Prostate gland (tissue), 2 donors: Measurements from ENCODE around the gene TRIM68.
A peak's percentile ranks its signal among the peaks of the same experiment; 100 is the strongest.

Source experiments
- POLR2A ChIP-seq: fragments of 450-650 bp; IDR thresholded peaks from one replicate; pipeline ENCODE4 v1.6.1; 2016; ENCODE audit warnings: antibody characterized with exemption, mild to moderate bottlenecking
- POLR2AphosphoS5 ChIP-seq: sonication (generic); formaldehyde crosslinking; IDR thresholded peaks from one replicate; pipeline ENCODE4 v1.6.1; 2017; ENCODE audit warnings: antibody characterized with exemption
- TF ChIP-seq, protein P1 (sequence below), 4 experiments: fragments of 200-600 bp in 2 of 4; fragments of 450-650 bp in 2 of 4; sonication (generic) in 2 of 4; IDR thresholded peaks; 1 replicate in 3 of 4; 2 replicates in 1 of 4; pipeline ENCODE4 v1.5.1; 2016 to 2019; ENCODE audit warnings: antibody characterized with exemption in 4 of 4, mild to moderate bottlenecking in 2 of 4, moderate library complexity in 2 of 4

DNA sequence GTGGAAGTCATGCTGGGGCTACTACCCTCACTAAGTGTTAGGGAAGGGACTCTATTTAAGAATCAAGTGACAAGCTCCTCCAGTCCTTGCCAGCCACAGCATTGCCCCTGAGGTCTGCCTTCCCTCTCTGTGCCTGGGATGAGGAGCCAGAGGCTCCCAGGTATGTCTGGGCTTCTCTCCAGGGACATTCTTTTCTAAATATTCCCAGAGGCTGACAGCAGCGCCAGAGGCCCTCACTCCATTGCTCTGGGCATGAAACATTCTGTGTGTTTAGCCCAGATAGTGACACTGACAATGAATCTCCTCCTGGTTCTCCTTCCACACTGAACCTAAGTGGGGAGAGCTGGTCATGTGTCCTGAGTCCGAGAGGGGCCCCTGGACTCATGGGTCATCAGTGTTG is 37.9 kb upstream of the TRIM68 start:
- TF ChIP-seq, protein P1, sequence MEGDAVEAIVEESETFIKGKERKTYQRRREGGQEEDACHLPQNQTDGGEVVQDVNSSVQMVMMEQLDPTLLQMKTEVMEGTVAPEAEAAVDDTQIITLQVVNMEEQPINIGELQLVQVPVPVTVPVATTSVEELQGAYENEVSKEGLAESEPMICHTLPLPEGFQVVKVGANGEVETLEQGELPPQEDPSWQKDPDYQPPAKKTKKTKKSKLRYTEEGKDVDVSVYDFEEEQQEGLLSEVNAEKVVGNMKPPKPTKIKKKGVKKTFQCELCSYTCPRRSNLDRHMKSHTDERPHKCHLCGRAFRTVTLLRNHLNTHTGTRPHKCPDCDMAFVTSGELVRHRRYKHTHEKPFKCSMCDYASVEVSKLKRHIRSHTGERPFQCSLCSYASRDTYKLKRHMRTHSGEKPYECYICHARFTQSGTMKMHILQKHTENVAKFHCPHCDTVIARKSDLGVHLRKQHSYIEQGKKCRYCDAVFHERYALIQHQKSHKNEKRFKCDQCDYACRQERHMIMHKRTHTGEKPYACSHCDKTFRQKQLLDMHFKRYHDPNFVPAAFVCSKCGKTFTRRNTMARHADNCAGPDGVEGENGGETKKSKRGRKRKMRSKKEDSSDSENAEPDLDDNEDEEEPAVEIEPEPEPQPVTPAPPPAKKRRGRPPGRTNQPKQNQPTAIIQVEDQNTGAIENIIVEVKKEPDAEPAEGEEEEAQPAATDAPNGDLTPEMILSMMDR (IDR thresholded peaks at IDR 0.05), result no peak
- TF ChIP-seq POLR2A (no peak), POLR2AphosphoS5 (peak; percentile 7)
